Ascending aorta (tissue), 2 donors: ENCODE results near the gene TK1. TPM values are rescaled to one million over a fixed set of nuclear protein-coding genes. Genes with fewer than 3 reads are reported as not detected.

ENCODE experiments used
- DNase-seq, 2 donors: peaks; one replicate each; pipeline ENCODE4 v3.0.0-alpha.2; 2019; ENCODE audit warnings: low spot score in 2 of 2
- H3K27ac ChIP-seq, 2 donors: fragments of 200-600 bp; sonication (generic); one replicate each; pipeline ENCODE4 v1.5.1; 2016 to 2017; ENCODE audit warnings: mild to moderate bottlenecking in 1 of 2
- H3K27me3 ChIP-seq: fragments of 200-600 bp; sonication (generic); one replicate; pipeline ENCODE4 v1.5.1; 2017
- H3K36me3 ChIP-seq, 2 donors: fragments of 200-600 bp; sonication (generic); one replicate each; pipeline ENCODE4 v1.5.1; 2016
- H3K4me1 ChIP-seq, 2 donors: fragments of 200-600 bp; sonication (generic); one replicate each; pipeline ENCODE4 v1.5.1; 2016 to 2017; ENCODE audit warnings: mild to moderate bottlenecking in 1 of 2
- H3K4me3 ChIP-seq, 2 donors: fragments of 200-600 bp; sonication (generic); one replicate each; pipeline ENCODE4 v1.5.1; 2016 to 2017; ENCODE audit warnings: mild to moderate bottlenecking in 1 of 2
- H3K9me3 ChIP-seq, 2 donors: fragments of 200-600 bp; sonication (generic); one replicate each; pipeline ENCODE4 v1.5.1; 2016
- intact Hi-C: fragments of 100-400 bp; cut with DNase I; formaldehyde crosslinking; loops from one replicate; pipeline ENCODE4 v1.15.1; 2023
- total RNA-seq: library from RNA; depleted of rRNA; stranded (reverse); fragments of >200 nt; gene quantifications from one replicate; pipeline ENCODE4 v1.1.0, GENCODE V29; 2016
- TF ChIP-seq, protein P1 (sequence below), 3 experiments: fragments of 200-600 bp in 2 of 3; fragments of 450-650 bp in 1 of 3; sonication (generic) in 2 of 3; IDR thresholded peaks; one replicate each; pipeline ENCODE4 v1.5.1; 2016 to 2019; ENCODE audit warnings: antibody characterized with exemption in 3 of 3, mild to moderate bottlenecking in 1 of 3, moderate library complexity in 1 of 3

The TK1 gene
- total RNA-seq, 1 donor from 2014 or later: not detected

DNA sequence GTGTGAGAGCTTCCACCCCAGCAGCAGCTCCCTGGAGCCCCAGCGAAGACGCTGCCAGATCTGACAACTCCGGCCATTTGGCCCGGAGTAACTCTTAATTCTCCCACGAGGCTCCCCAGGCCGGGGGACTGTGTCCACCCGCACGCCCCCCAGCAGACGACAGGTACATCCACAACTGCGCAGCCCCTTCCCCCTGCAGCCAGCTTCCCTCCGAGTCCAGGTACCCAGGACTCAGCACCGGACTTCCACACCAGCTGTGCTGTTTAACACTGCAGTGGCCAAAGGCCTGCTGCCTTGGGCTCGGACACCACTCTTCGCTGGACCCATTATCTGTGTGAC lies 11.2 kb downstream of the TK1 start:
- peak overlapping the region; percentile 81 to 89 for H3K27ac ChIP-seq
- no peaks in the 10 kb centered on the region for H3K27me3 ChIP-seq
- intact Hi-C loops: loop anchor here (10.0 kb wide), 2 partner anchors 851 to 1031 kb away; partner anchors contain the start of gene SEC14L1
- no peak overlapping the region for H3K4me3 ChIP-seq
- DNase-seq: no peak
- H3K9me3 ChIP-seq: no peaks in the 10 kb centered on the region
- TF ChIP-seq, protein P1, sequence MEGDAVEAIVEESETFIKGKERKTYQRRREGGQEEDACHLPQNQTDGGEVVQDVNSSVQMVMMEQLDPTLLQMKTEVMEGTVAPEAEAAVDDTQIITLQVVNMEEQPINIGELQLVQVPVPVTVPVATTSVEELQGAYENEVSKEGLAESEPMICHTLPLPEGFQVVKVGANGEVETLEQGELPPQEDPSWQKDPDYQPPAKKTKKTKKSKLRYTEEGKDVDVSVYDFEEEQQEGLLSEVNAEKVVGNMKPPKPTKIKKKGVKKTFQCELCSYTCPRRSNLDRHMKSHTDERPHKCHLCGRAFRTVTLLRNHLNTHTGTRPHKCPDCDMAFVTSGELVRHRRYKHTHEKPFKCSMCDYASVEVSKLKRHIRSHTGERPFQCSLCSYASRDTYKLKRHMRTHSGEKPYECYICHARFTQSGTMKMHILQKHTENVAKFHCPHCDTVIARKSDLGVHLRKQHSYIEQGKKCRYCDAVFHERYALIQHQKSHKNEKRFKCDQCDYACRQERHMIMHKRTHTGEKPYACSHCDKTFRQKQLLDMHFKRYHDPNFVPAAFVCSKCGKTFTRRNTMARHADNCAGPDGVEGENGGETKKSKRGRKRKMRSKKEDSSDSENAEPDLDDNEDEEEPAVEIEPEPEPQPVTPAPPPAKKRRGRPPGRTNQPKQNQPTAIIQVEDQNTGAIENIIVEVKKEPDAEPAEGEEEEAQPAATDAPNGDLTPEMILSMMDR (IDR thresholded peaks at IDR 0.05): no peak
- peaks cover 9 to 12% of the 10 kb centered on the region in 2 donors for H3K36me3 ChIP-seq
- H3K4me1 ChIP-seq: peaks cover 5 to 69% of the 10 kb centered on the region in 2 donors

DNA sequence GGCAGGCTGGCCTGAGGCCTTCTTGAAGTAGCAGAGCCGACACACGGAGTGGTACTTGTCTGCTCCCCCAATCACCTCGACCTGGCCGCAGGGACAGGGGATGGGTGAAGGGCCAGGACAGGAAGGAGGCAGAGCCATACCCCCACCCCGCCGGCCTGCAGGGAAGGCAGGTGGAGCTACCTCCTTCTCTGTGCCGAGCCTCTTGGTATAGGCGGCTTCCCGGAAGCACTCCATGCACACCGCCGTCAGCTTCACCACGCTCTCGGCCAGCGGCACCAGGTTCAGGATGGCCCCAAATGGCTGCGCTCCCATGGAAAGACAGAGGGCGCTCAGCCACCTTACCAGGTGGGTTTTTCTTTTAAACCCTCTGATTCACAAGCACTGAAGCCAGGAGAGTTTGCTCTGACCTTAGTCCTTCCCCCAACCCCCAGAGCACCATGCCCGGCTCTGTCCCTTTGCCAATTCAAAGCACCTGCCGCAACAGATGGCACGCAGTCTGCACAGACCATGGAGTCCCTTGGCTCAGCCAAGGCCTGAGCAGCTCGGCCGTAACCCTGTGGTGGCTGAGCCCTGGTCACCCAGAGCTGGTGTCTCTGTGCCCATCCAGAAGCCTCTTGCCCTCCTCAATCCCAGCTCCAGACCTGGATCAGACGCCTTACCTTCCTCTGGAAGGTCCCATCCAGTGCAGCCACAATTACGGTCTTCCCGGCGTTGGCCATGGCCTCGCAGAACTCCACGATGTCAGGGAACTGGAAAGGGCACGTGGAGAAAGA lies 11.8 kb downstream of the TK1 start:
- intact Hi-C loops: loop anchor here (1.0 to 10.0 kb wide), 4 partner anchors 76 to 1030 kb away; partner anchors contain the start of gene SEC14L1
- Histone ChIP-seq H3K36me3 (peaks cover 9 to 12% of the 10 kb centered on the region in 2 donors), H3K9me3 (no peaks in the 10 kb centered on the region), H3K27me3 (no peaks in the 10 kb centered on the region), H3K4me1 (peaks cover 4 to 65% of the 10 kb centered on the region in 2 donors), H3K4me3 (no peak overlapping the region), H3K27ac (peak overlapping the region; percentile 81 to 89)
- TF ChIP-seq, protein P1 (IDR thresholded peaks at IDR 0.05): no peak
- DNase-seq: no peak

DNA sequence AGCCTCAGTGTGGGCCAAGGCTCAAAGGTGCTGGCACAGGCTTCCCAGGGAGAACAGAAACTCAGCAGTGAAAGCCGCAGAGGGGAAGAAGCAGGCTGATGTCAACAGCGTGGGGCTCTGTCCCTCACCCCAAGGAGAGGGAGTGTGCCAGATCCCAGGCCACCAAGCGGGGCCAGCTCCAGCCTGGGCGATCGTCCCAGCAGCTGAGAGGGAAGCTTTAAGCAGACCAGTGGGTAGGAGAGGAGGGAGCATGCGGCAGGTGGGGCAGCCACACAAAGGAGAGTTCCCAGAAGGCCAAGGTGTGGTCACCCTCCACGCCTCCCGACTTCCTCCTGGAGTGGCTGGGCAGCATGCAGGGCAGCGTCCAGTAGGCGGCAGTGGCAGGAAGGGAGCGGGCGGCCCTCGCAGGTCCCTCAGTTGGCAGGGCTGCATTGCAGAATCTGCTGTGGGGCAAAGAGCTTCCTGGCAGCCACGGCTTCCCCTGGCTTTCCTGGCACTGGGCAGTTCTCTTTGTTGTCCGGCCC lies 12.4 kb downstream of the TK1 start:
- Histone ChIP-seq H3K27me3 (no peaks in the 10 kb centered on the region), H3K4me1 (peaks cover 8 to 65% of the 10 kb centered on the region in 2 donors), H3K36me3 (peaks cover 9 to 12% of the 10 kb centered on the region in 2 donors), H3K4me3 (no peak overlapping the region), H3K27ac (peak overlapping the region; percentile 81 to 89), H3K9me3 (no peaks in the 10 kb centered on the region)
- TF ChIP-seq, protein P1 (IDR thresholded peaks at IDR 0.05): peak; percentile 66 to 85 (median 81)
- intact Hi-C loops: loop anchor here (1.0 to 10.0 kb wide), 4 partner anchors 77 to 1030 kb away; partner anchors contain the start of gene SEC14L1
- DNase-seq: peak; percentile 58 to 93

DNA sequence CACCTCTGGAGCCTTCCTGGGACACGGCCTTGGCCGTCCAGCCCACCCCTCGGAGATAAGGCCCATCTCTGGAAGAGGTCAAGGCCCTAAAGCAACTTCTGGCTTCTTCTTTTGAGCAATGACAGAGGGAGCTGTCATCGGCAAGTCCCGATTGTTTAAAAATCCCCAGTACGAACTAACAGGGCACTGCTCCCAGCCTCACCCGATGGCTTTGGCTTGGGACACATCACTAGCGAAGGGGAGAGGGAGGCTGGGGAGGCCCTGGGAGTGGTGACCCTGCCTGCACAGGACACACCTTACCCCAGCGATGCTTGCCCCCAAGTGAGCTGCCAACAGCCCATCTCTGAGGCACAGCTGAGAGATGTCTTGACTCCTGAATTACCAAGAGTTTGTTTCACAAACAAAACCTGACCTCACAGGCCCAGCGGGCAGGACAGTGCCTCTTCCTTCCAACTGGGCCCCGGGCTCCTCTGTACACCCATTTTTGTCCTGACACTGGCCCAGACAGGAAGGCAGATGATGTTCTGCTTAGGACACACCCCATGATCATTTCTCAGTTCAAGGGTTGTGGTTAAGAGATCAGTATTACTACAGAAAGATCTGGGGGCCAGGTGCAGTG lies 13.6 kb downstream of the TK1 start:
- DNase-seq: no peak
- H3K4me1 ChIP-seq: peaks cover 11 to 60% of the 10 kb centered on the region in 2 donors
- no peak overlapping the region for H3K4me3 ChIP-seq

More for the DNA sequence above, 13.6 kb downstream of the TK1 start:
- H3K27ac ChIP-seq: peak overlapping the region; percentile 81 to 89
- intact Hi-C loops: loop anchor here (5.0 to 10.0 kb wide), 3 partner anchors 571 to 1028 kb away; partner anchors contain the start of gene SEC14L1
- no peaks in the 10 kb centered on the region for H3K27me3 ChIP-seq
- H3K36me3 ChIP-seq: peaks cover 9 to 12% of the 10 kb centered on the region in 2 donors
- H3K9me3 ChIP-seq: no peaks in the 10 kb centered on the region
- TF ChIP-seq, protein P1 (IDR thresholded peaks at IDR 0.05): no peak
